Left lobe of liver (tissue), 2 donors: ENCODE results near the gene CDC42SE2. TPM values are rescaled to one million over a fixed set of nuclear protein-coding genes. Genes with fewer than 3 reads are reported as not detected.
"Not testable (repeated sequence)": the region's sequence is repeated elsewhere in the genome, so short reads cannot be mapped to it uniquely, and the experiment has no call there.

Source experiments
- ATAC-seq: fragments of 200-7000 bp; cut with Tn5 transposase; one replicate; pipeline ENCODE4 v1.9.1; 2020; ENCODE audit warnings: mild to moderate bottlenecking, moderate library complexity
- DNase-seq: peaks from one replicate; pipeline ENCODE4 v3.0.0-alpha.2; 2020; ENCODE audit warnings: low spot score
- total RNA-seq: library from RNA; stranded (reverse); gene quantifications from one replicate; pipeline ENCODE4 v1.2.1, GENCODE V29; 2021
- donor health status: DM: no; HTN: no; CAD: no; lungs with moderate emphysema.
- donor health status: DM: no; HTN: yes; CAD: no.

CDC42SE2 gene
- total RNA-seq, 1 donor from 2014 or later, result 9.9 TPM

DNA sequence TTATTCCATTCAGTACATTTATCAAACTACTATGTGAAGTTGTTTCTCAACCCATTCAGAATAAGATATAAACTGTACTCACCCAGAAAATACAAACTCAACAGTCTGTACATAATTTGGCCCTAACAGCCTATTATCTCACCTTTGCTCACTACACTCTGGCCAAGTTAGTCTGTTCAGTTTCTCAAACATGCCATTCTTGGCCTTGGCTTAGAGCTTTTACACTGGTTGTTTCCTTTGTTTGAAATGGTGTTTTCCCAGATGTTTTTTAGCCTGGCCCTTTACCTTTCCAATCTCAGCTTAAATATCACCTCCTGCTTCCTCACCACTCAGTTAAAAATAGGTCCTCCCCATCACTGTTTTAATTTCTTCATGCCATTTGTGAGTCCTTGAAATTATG is 13.6 kb downstream of the CDC42SE2 start:
- ATAC-seq, result peak; percentile 59

DNA sequence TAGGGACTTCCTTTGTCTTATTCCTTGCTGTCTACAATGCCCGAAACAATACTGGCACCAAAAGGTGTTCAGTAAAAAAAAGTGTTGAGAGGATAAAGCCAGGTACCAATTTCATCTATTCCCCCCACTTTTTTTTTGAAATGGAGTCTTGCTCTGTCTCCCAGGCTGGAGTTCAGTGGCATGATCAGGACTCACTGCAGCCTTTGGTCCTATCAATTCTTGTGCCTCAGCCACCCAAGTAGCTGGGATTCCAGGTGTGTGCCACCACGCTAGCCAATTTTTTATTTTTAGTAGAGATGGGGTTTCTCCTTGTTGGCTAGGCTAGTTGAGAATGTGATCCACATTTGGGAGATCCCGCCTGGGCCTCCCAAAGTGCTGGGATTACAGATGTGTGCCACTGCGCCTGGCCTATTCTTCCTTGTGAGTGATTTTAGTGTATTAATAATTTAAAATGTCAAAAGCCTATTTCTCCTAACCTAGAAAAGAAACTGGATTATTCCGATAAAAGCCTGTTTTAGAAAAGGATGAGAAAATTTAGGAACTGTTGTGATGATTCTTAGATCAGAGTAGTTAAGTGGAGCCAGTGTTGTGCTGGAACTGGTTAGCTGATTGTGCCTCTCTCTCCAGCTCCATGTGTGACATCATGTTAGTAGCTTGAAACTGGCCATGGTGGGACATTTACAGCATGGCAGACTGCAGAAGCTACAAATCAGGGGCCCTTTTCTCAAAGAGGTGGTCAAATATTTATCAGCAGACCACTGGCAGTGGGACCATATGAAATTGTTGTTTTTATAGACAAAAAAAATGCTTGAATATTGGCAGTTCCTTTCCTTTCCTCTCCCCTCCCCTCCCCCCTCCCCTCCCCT is 14.3 kb downstream of the CDC42SE2 start:
- no peak for DNase-seq
- ATAC-seq, result no peak

More for the DNA sequence above, 13.6 kb downstream of the CDC42SE2 start:
- no peak for DNase-seq

DNA sequence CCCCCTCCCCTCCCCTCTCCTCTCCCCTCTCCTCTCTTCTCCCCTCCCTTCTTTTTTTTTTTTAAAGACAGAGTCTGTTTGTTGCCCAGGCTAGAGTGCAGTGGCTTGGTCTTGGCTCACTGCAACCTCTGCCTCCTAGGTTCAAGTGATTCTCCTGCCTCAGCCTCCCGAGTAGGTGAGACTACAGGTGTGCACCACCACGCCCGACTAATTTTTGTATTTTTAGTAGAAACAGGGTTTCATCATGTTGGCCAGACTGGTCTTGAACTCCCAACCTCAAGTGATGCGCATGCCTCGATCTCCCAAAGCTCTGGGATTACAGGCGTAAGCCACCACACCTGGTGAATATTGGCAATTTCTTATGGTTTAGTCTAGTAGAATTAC is 14.9 kb downstream of the CDC42SE2 start:
- ATAC-seq, DNase-seq: not testable (repeated sequence)

DNA sequence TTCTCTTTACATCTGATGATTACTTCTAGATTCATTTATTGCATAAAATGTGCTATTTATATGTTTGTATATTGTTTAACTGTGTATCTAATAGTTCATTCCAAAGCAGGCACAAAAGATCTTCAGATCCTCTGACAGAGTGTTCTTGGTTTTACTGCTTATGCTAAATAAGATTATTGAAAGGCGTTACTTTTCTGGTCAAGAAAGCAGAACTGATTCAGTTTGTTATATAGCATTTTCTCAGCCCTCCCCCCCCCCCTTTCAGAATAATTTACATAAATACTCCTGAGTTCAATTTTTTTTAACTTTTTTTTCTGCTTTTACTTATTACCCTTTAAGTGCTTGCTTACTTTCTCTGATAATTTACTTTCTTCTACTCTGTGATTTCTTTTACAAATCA is 15.4 kb downstream of the CDC42SE2 start:
- no peak for ATAC-seq

DNA sequence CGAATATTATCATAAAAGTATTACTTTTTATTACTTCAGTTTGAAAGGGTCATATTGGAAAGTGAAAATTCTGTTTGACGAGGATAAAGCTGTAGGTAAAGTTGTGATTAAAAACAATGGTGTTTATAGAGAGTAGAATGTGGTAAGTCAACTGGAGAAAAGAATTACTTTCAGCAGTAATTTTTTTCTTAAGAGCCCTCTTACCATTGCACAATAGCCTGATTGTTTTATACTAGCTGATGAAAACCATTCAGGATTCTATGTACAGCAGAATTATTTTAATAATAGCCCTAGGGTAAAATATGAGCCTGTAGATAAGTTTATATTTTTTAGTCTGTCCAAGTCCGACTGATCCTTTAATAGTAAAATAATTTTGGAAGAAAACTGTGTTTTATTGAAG is 16.6 kb downstream of the CDC42SE2 start:
- no peak for DNase-seq
- no peak for ATAC-seq

More for the DNA sequence above, 15.4 kb downstream of the CDC42SE2 start:
- DNase-seq, result no peak

DNA sequence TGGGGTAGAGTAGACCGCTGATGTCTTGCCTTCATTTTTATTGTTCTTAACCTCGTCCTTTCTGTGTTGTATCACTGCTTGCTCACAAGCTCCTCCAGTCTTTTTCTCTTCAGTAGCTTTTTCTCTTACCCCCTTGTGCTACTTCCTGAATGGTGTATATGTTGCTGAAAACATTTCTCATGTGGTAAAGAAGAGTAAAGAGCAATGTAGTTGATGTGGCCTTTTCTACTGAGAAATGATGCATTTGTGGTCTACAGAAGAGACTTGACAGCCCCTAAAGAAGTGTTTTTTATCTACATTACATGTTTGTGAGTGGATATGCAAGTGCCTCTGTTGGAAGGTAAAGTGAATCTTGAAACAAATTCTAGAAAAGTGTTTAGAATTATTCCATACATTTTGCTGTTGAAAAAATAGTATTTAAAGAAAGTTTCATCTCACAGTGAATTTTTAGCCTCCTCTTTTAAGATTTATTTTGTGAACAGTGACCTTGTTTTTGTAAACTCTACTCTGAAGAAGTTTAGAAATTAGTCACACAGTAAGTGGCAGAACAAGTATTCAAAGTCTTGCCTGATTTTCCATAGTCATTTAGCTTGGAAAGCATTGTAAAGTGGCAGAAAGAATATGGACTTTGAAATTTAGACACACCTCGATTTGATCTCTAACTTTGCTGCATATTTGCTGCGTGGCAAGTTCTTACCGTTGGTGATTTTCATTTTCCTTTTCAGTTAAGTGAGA is 17.4 kb downstream of the CDC42SE2 start:
- DNase-seq (no peak), ATAC-seq (peak; percentile 83)

DNA sequence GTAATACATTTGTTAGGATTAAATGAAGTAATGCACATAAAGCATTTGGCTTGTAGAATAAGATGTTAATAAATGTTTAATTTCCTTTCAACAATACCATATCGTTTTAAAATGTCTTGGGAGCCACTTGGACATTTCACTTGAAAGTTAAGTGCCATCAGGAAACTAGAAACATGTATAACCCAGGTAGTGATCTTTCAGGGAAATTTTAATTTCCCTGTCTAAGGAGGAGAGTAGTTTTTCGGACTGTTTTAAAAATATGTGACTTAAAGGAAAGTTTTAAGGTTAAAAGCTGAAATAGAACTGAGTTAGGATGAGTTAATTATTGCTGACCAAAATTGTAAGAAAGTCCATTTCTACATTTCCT is 18.0 kb downstream of the CDC42SE2 start:
- DNase-seq (no peak), ATAC-seq (peak; percentile 18)

DNA sequence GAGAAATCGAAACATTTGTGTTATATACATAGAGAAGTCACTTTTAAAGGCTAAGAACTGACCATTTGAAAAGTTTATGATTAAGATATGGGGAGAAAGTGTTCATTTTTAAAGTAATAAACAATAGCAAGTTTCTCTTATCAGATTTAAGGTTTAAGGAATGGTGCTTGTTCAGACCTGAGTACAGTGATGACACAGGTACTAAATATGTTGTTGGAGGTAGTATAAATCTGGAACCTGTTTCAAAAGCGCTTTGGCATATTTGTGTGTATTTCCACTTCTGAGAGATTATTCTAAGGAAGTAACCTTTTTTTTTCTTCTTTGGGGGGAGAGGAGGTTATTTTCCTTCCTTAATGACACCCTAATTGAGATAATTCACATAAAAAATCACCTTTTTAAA is 18.4 kb downstream of the CDC42SE2 start:
- no peak for ATAC-seq

DNA sequence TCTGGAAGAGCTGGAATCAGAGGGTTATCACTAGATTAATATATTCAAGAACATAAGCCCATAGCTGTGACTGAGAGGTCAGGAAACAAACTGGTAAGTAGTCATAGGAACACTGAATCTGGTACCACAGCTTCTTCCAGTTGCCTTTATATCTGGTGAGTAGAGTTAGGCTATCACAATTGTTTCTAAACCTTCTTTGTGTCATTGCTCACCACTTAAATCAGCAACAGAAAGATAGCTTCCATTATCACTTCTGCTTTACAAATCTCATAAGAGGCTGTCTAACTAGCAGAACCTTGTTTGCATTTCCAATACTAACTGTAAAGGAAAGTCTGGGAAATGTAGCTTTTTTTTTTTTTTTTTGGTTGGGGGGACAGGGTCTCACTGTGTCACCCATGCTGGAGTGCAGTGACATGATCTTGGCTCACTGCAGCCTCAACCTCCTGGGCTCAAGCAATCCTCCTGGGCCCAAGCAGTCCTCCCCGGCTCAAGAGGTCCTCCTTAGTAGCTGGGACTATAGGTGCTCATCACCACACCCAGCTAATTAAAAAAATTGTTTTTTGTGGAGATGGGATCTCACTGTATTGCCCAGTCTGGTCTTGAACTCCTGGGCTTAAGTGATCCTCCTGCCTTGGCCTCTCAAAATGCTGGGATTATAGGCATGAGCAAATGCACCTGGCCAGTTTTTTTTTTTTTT is 22.0 kb downstream of the CDC42SE2 start:
- DNase-seq, result no peak
- ATAC-seq, result no peak

More for the DNA sequence above, 18.4 kb downstream of the CDC42SE2 start:
- no peak for DNase-seq

DNA sequence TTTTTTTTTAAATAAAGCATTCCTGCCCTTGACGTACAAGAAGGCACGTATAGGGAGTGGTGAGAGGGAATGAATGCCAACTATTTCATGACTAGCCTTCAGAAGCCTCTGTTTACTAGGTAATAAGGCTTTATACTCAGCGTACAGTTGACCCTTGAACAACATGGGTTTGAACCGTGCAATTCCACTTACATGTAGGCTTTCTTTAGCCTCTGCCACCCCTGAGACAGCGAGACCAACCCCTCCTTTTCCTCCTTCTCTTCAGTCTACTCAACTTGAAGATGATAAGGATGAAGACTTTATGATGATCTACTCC is 22.5 kb downstream of the CDC42SE2 start:
- DNase-seq (no peak), ATAC-seq (no peak)

DNA sequence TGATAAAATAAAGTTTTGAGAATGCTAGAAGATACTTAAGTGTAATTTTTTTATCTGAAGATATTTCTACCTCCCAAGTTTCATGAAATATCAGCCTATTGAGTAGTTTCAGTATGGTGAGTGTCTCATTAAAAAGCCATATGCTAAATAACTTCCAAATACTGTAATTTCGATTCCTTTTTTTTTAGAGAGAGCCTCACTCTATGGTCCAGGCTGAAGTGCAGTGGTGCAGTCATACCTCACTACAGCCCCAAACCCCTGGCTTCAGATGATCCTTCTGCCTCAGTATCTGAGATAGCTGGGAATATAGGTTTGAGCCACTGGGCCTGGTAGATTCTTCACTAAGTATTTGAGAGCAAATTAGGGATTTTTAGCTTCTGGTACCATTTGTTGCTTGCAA is 24.5 kb downstream of the CDC42SE2 start:
- DNase-seq (no peak), ATAC-seq (no peak)

DNA sequence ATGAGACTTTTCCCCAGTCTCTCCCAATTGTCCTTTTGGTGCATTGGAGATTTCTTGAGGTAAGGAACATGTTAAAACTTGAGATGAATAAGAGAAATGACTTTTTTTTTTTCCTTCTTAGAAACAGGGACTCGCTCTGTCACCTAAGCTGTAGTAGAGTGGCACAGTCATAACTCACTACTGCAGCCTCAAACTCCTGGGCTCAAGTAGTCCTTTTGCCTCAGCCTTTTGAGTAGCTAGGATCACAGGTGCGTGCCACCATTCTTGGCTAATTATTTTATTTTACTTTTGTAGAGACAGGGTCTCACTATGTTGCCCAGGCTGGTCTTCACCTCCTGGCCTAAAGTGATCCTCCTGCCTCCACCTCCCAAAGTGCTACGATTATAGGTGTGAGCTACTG is 25.9 kb downstream of the CDC42SE2 start:
- no peak for ATAC-seq
- DNase-seq, result no peak

DNA sequence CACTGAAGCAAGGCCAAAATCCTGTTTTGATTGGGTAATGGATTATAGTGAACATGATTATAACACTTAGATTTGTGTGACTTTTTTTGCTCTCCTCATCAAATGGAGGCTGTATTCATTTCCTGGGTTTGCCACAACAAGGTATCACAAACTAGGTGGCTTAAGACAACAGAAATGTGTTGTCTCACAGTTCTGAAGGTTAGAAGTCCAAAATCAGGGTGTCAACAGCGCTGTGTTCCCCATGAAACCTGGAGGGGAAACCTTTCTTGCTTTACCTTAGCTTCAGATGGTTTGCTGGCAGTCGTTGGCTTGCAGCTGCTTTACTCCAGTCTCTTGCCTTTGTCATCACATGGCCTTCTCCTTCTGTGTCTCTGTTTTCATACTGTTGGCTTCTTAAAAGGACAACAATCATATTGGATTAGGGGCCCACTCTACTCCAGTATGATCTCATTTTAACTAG is 32.4 kb downstream of the CDC42SE2 start:
- no peak for DNase-seq
- ATAC-seq, result no peak

DNA sequence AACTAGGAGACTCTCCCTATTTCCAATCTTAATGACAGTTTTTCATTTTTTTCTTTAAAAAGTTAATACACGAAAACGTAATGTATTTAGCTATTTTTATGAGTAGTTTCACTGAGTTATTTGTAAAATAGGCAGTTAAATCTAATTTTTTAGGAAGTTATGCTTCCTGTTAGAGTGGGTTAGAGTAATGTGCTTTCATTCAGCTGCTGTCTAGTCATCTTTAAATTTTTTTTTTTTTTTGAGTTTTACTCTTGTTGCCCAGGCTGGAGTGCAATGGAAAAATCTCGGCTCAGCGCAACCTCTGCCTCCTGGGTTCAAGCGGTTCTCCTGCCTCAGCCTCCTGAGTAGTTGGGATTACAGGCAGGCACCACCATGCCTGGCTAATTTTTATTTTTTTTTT is 34.0 kb downstream of the CDC42SE2 start:
- no peak for DNase-seq
- ATAC-seq, result no peak

DNA sequence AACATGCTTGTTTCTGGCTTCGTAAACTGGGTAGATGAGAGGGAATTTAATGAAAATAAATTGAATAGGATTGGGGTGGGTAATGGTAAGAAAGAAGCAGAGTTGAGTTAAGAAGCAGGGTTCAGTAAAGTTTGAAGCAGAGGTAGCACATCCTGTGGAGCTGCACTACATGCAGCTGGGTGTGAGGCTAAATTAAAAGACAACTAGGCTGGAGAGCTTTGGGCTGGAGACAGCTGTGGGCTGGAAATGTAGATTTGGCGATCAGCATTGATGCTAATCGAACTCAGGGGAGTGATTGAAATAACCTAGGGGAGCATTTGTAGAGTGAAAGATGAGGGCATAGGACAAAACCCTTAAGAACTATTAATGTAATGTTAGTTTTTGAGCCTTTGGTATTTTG is 35.6 kb downstream of the CDC42SE2 start:
- no peak for ATAC-seq
- no peak for DNase-seq

DNA sequence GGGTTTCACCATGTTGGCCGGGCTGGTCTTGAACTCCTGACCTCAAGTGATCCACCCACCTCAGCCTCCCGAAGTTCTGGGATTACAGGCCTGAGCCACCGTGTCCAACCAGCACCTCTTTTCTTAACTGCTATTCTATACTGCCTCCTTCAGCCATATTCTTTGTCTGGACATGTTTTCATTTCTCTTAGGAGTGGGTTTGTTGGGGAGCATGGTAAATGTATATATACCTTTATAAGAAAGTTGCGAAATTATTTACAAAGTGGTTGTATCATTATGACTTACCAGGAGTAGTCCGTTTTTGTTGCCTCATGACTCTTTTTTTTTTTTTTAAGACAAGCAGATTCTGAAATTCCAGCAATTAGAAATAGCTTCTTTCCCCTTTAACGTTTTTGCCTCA is 38.7 kb downstream of the CDC42SE2 start:
- no peak for ATAC-seq
- DNase-seq, result no peak

DNA sequence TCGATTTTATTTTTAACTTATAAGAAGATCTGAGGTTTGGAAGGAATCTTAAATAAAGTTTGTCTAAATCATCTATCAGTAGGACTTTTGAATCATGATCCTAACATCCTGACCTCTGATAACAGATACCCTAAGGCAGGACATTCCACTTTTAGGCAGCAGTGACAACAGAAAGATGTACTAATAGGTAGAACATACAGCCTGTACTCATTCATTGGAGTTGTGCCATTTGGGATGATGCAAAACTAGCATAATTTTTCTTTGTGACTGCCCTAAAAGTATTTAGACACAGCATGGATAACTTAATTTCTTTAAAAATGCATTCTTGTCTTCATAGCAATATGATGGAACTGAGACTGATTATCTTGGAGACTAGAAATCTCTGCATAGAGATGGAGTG is 39.7 kb downstream of the CDC42SE2 start:
- ATAC-seq (peak; percentile 34), DNase-seq (no peak)

DNA sequence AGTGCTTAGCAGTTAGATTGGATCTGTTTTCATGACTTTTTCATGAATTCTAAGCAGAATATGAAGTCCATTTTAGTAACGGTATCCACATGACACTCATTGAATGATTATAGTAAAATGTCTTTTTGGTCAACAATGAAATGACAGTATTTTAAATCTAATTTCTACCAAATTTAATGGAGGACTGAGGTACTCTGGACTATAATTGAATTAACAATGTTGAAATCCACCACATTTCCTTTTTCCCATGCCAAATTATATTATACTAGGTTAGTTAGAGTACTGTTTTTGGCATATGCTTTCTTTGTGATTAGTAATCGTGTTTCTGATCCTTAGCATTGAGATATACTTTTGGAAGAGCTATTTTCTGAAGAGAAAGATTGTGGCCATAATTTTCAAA is 40.6 kb downstream of the CDC42SE2 start:
- DNase-seq (no peak), ATAC-seq (no peak)

DNA sequence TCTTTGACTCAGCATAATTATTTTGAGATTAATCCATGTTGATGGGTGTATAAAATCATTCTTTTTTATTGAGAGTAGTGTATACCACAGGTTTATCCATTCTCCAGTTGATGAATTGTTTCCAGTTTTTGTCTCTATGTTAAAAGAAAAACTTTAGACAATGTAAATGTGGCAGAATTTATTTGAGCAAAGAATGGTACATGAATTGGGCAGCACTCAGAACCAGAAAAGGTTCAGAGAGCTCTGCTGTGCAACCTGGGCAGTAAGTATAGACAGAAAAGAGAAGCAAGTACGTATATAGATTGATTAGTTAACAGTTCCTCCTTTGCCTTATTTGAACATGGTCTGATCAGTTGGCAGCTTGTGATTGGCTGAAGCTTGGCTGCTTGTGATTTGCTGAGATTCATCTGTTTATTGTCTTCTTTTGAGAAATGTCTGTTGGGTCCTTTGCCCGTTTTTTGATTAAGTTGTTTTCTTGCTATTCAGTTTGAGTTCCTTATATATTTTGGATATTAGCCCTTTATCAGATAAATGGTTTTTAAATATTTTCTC is 41.4 kb downstream of the CDC42SE2 start:
- ATAC-seq (no peak), DNase-seq (no peak)

DNA sequence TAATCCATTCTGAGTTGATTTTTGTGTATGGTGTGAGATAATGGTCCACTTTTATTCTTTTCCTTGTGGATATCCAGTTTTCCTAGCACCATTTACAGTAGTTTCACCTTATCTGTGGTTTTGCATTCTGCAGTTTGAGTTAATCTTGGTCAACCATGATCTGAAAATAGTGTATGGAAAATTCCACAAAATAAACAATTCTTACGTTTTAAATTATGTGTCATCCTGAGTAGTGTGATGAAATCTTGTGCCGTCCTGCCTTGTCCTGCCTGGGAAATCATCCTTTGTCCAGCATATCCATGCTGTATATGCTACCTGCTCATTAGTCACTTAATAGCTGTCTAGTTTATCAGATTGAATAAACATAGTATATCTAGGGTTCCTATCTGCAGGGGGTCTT is 42.1 kb downstream of the CDC42SE2 start:
- DNase-seq, result no peak
- no peak for ATAC-seq

DNA sequence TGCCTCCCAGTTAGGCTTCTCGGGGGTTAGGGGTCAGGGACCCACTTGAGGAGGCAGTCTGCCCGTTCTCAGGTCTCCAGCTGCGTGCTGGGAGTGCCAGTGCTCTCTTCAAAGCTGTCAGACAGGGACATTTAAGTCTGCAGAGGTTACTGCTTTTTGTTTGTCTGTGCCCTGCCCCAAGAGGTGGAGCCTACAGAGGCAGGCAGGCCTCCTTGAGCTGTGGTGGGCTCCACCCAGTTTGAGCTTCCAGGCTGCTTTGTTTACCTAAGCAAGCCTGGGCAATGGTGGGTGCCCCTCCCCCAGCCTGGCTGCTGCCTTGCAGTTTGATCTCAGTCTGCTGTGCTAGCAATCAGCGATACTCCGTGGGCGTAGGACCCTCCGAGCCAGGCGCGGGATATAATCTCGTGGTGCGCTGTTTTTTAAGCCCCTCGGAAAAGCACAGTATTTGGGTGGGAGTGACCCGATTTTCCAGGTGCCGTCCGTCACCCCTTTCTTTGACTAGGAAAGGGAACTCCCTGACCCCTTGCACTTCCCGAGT is 48.5 kb downstream of the CDC42SE2 start:
- DNase-seq, result peak; percentile 48
- ATAC-seq, result not testable (repeated sequence)
